NAMALWA (cell line): Measurements from ENCODE around the gene CUTA.
"Not testable (repeated sequence)": the region's sequence is repeated elsewhere in the genome, so short reads cannot be mapped to it uniquely, and the experiment has no call there.

Experiments used
- DNase-seq: peaks from one replicate; pipeline ENCODE4 v3.0.0-alpha.2; 2015; ENCODE audit warnings: low spot score

The CUTA gene

DNA sequence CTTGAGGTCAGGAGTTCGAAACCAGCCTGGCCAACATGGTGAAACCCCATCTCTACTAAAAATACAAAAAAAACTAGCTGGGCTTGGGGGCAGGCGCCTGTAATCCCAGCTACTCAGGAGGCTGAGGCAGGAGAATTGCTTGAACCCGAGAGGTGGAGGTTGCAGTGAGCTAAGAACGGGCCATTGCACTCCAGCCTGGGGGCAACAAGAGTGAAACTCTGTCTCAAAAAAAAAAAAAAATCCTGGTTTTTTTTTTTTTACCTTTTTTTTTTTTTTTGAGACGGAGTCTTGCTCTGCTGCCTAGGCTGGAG lies 50.2 kb downstream of the CUTA start:
- not testable (repeated sequence) for DNase-seq

DNA sequence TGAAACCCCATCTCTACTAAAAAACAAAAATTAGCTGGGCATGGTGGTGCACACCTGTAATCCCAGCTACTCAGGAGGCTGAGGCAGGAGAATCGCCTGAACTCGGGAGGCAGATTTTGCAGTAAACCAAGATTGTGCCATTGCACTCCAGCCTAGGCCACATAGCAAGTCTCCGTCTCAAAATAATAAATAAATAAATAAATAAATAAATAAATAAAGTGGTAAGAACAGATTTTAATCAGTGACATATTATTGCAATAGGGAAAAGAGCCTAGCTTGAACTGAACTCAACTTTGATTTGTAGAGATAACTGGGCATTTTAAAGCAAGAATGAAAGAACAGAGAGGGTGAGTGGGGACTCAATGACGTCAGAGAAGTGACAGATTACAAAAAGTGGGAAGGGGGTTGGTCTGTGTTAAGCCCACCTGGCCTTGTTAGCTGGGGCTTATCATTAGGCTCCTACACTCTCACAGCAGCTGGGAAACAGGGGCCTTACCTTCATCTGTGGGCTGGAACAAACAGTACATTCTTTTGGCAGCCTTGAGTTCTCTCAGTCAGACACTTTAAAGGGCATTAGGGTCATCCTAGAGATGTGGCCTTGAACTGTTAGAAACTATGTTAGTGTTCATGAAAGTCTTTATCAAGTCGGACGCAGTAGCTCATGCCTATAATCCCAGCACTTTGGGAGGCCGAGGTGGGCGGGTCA lies 50.7 kb downstream of the CUTA start:
- no peak for DNase-seq
